Gastroesophageal sphincter (tissue), 4 donors: ENCODE results near the gene DCPS. TPM values are rescaled to one million over a fixed set of nuclear protein-coding genes. Genes with fewer than 3 reads are reported as not detected.

Experiments used
- ATAC-seq: fragments of 150-250 bp; one replicate; pipeline ENCODE4 v1.9.1; 2016; ENCODE audit warnings: mild to moderate bottlenecking, moderate library complexity
- H3K27ac ChIP-seq, 4 donors: fragments of 200-600 bp; sonication (generic) in 3 of 4; 1 replicate in 3 of 4; 2 replicates in 1 of 4; pipeline ENCODE4 v1.5.1; 2016 to 2019
- H3K27me3 ChIP-seq: fragments of 200-600 bp; sonication (generic); one replicate; pipeline ENCODE4 v1.5.1; 2019
- H3K36me3 ChIP-seq, 2 donors: fragments of 200-600 bp; sonication (generic); one replicate each; pipeline ENCODE4 v1.5.1; 2019; ENCODE audit warnings: control low read depth in 1 of 2
- H3K4me1 ChIP-seq, 3 donors: fragments of 200-600 bp; sonication (generic); 1 replicate in 2 of 3; 2 replicates in 1 of 3; pipeline ENCODE4 v1.5.1; 2016 to 2019; ENCODE audit warnings: control low read depth in 2 of 3
- H3K4me3 ChIP-seq, 2 donors: fragments of 200-600 bp; sonication (generic); one replicate each; pipeline ENCODE4 v1.5.1; 2019; ENCODE audit warnings: mild to moderate bottlenecking in 1 of 2, moderate library complexity in 1 of 2
- H3K9me3 ChIP-seq, 3 donors: fragments of 200-600 bp; sonication (generic); one replicate each; pipeline ENCODE4 v1.5.1; 2017 to 2019; ENCODE audit warnings: control low read depth in 2 of 3
- EP300 ChIP-seq: sonication (generic); formaldehyde crosslinking; IDR thresholded peaks from one replicate; pipeline ENCODE4 v1.6.1; 2017; ENCODE audit warnings: antibody characterized with exemption, mild to moderate bottlenecking
- POLR2A ChIP-seq, 2 donors: fragments of 450-650 bp; IDR thresholded peaks; one replicate each; pipeline ENCODE4 v1.6.1; 2017; ENCODE audit warnings: antibody characterized with exemption in 2 of 2, mild to moderate bottlenecking in 2 of 2, moderate library complexity in 1 of 2
- POLR2AphosphoS5 ChIP-seq: sonication (generic); formaldehyde crosslinking; IDR thresholded peaks from one replicate; pipeline ENCODE4 v1.6.1; 2017; ENCODE audit warnings: antibody characterized with exemption
- WGBS, 2 donors: methylation state at CpG; one replicate each; pipeline ENCODE4 v1.1.5; 2018; ENCODE audit warnings: low coverage in 1 of 2; 5-methylcytosine and 5-hydroxymethylcytosine counted together
- total RNA-seq, 4 donors: library from RNA; depleted of rRNA; stranded (reverse); fragments of >200 nt; gene quantifications; one replicate each; pipeline ENCODE4 v1.1.0, GENCODE V29; 2016
- TF ChIP-seq, protein P1 (sequence below), 4 experiments: fragments of 200-600 bp in 2 of 4; fragments of 450-650 bp in 2 of 4; sonication (generic) in 1 of 4; IDR thresholded peaks; one replicate each; pipeline ENCODE4 v1.5.1; 2017 to 2019; ENCODE audit warnings: antibody characterized with exemption in 4 of 4, mild to moderate bottlenecking in 2 of 4, moderate library complexity in 2 of 4

Gene DCPS
- total RNA-seq, 4 donors from 2014 or later: 11.8 to 20.6 (median 15.9) TPM

DNA sequence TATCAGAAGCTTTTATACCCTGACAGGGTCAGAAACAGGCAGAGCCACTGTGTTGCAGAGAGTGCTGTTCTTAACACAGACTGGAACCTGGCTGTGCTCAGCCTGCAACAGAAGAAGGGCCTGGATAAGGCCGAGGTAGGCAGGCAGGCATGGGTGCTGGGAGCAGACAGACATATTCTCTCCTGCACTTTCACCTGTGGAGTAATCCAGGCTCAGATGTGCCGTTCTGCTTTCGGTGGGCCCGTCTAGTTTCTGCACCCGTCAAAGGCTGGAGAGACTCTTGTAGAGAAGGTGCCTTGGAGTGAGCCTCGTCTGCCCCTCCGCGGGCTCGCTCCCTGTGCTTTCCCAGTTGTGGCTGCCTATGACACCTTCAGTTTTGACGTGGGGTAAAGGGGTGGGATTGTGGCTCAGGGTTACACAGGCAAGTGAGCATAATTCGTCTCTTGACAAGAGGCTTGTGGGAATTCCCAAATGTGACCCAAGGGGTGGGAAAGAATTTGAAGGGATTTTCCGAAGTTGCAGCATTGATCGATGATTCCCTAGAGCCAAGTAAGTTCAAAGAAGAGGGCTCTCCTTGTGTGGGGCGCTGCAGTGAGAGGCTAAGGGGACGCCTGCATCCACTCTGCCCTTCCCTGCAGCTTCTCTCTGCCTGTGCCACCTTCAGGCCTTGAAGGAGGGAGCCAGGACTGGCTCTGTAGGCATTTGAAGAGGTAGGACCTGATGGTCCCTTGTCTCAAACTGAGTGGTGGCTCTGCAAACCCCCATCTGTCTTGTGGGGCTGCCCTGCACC lies 35.4 kb downstream of the DCPS start:
- H3K4me3 ChIP-seq: no peak overlapping the region
- 71% methylated on average over 5 of the region's 15 CpGs; no CpG with 5 or more reads in 1 of the 2 donors for WGBS, 2 donors
- H3K9me3 ChIP-seq: no peaks in the 10 kb centered on the region
- no peak for ATAC-seq
- no peaks in the 10 kb centered on the region for H3K27me3 ChIP-seq
- H3K4me1 ChIP-seq: peaks cover 0 to 37% (median 6%) of the 10 kb centered on the region in 3 donors
- TF ChIP-seq POLR2A (IDR thresholded peaks at IDR 0.05) (no peak), EP300 (no peak), POLR2AphosphoS5 (no peak)
- TF ChIP-seq, protein P1, sequence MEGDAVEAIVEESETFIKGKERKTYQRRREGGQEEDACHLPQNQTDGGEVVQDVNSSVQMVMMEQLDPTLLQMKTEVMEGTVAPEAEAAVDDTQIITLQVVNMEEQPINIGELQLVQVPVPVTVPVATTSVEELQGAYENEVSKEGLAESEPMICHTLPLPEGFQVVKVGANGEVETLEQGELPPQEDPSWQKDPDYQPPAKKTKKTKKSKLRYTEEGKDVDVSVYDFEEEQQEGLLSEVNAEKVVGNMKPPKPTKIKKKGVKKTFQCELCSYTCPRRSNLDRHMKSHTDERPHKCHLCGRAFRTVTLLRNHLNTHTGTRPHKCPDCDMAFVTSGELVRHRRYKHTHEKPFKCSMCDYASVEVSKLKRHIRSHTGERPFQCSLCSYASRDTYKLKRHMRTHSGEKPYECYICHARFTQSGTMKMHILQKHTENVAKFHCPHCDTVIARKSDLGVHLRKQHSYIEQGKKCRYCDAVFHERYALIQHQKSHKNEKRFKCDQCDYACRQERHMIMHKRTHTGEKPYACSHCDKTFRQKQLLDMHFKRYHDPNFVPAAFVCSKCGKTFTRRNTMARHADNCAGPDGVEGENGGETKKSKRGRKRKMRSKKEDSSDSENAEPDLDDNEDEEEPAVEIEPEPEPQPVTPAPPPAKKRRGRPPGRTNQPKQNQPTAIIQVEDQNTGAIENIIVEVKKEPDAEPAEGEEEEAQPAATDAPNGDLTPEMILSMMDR (IDR thresholded peaks at IDR 0.05): no peak
- peak overlapping the region in 3 of 4 donors; percentile 41 to 56 (median 43) for H3K27ac ChIP-seq
- H3K36me3 ChIP-seq: peaks cover 0 to 40% of the 10 kb centered on the region in 2 donors

DNA sequence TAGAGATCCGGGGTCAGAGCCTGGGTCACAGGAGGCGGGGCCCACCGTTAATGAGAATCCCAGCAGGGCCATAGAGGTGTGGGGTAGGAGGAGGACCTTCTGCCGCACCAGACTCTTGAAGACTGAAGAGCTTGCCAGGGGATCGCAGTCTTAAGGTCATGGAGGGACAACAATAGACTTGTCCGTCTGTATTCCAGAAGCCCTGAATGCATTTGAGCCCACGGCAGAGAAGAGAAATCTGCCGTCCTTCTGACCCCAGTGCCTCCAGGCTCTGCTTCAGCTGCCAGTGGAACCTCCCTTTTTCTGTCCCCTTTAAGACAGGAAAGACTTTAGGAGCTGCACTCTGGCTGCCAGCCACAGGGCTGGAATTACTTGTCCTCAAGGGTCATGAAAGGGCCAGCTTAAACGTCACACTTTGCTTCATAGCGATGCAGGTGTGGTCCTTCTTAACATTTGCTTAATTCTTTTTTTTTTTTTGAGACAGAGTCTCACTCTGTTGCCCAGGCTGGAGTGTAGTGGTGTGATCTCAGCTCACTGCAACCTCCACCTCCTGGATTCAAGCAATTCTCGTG lies 36.1 kb downstream of the DCPS start:
- H3K4me1 ChIP-seq: peaks cover 0 to 38% (median 6%) of the 10 kb centered on the region in 3 donors
- 29 to 45% methylated on average over 5 to 7 of the region's 11 CpGs for WGBS, 2 donors

DNA sequence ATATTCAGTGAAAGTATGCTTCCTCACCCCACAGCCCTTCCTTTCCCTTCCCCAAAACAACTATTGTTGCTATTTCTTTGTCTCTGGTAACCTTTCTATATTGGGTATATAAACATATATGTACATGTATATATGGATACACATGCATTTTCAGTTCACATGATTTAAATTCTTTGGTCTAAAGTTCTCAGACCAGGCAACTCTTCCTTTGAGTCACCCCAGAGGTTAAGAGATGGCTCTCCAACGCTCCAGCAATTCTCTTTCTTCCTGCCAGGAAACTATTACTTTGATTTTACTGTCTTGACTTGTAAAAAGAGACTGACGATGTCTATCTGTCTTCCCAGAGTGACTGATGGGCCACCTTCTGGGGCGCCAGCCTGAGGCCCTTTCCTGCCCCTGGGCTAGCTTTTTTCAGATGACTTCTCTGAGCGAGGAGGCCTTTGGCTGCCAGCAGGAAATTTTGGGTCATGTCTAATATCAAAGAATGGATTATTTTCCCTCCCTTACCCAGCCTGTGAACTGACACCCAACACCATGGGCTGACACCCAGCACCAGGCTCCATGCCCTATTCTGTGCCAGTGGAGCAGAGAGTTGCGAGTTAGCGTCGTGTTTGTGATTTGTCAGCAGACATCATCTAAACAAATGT lies 37.2 kb downstream of the DCPS start:
- Histone ChIP-seq H3K27ac (peak overlapping the region in 1 of 4 donors; percentile 43), H3K36me3 (peaks cover 0 to 46% of the 10 kb centered on the region in 2 donors)

More for the DNA sequence above, 36.1 kb downstream of the DCPS start:
- Histone ChIP-seq H3K27ac (peak overlapping the region in 3 of 4 donors; percentile 41 to 56 (median 43)), H3K4me3 (no peak overlapping the region), H3K9me3 (no peaks in the 10 kb centered on the region), H3K36me3 (peaks cover 0 to 45% of the 10 kb centered on the region in 2 donors), H3K27me3 (no peaks in the 10 kb centered on the region)
- TF ChIP-seq EP300 (no peak), POLR2AphosphoS5 (peak; percentile 34)
- ATAC-seq: peak; percentile 82

DNA sequence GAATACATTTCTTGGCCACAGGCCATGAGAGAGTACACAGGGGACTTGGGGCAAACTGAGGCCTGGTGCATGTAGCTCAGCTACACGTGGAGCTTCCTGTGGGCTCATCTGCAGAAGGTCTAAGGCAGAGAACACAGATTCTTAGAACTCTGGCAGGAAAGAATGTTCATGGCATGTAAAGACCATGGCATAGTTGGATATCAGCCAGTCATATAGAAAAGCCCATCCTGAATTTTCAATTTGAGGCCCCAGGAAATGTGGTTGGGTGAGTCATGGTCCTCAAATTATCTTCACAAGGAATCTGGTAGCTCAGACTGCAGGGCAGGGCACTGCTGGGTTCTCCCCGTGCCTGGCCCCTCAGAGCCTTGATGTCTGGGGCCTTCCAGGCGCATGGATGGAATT lies 37.9 kb downstream of the DCPS start:
- TF ChIP-seq, protein P1 (IDR thresholded peaks at IDR 0.05): no peak
- TF ChIP-seq POLR2AphosphoS5 (no peak), EP300 (no peak), POLR2A (IDR thresholded peaks at IDR 0.05) (no peak)
- Histone ChIP-seq H3K4me1 (peaks cover 0 to 47% (median 11%) of the 10 kb centered on the region in 3 donors), H3K9me3 (no peaks in the 10 kb centered on the region), H3K36me3 (peaks cover 0 to 51% of the 10 kb centered on the region in 2 donors), H3K27ac (peak overlapping the region in 1 of 4 donors; percentile 43), H3K27me3 (no peaks in the 10 kb centered on the region), H3K4me3 (no peak overlapping the region)
- WGBS, 2 donors: 66% methylated on average over 3 of the region's 3 CpGs; no CpG with 5 or more reads in 1 of the 2 donors
- no peak for ATAC-seq

More for the DNA sequence above, 37.2 kb downstream of the DCPS start:
- no peaks in the 10 kb centered on the region for H3K27me3 ChIP-seq
- ATAC-seq: no peak
- H3K4me3 ChIP-seq: no peak overlapping the region
- TF ChIP-seq, protein P1 (IDR thresholded peaks at IDR 0.05): no peak
- TF ChIP-seq POLR2AphosphoS5 (no peak), POLR2A (IDR thresholded peaks at IDR 0.05) (no peak)
- H3K9me3 ChIP-seq: no peaks in the 10 kb centered on the region
- 78 to 87% methylated on average over 4 to 5 of the region's 7 CpGs for WGBS, 2 donors
- H3K4me1 ChIP-seq: peaks cover 0 to 42% (median 9%) of the 10 kb centered on the region in 3 donors

DNA sequence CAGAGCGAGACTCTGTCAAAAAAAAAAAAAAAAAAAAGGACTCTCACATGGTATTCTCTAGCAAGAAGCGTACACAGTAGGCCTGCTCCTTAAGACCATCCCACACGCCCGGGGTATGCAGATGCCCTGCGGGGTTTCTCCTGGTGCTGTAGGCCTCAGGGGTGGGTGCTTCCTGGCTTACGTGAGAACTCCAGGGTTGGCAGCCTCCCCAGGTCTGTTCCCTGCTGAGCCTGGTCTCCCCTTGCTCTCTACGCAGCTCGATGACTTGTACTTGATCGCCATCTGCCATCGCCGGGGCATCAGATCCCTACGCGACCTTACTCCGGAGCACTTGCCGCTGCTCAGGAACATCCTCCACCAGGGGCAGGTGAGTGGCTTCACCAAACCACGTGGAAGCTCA lies 39.2 kb downstream of the DCPS start:
- 96 to 100% methylated on average over 4 to 8 of the region's 16 CpGs for WGBS, 2 donors
- TF ChIP-seq POLR2A (IDR thresholded peaks at IDR 0.05) (no peak), EP300 (no peak), POLR2AphosphoS5 (no peak)
- TF ChIP-seq, protein P1 (IDR thresholded peaks at IDR 0.05): no peak
- peaks cover 0 to 51% of the 10 kb centered on the region in 2 donors for H3K36me3 ChIP-seq

More for the DNA sequence above, 39.2 kb downstream of the DCPS start:
- no peaks in the 10 kb centered on the region for H3K27me3 ChIP-seq
- peaks cover 0 to 57% (median 14%) of the 10 kb centered on the region in 3 donors for H3K4me1 ChIP-seq
- H3K27ac ChIP-seq: no peak overlapping the region
- no peak for ATAC-seq
- no peaks in the 10 kb centered on the region for H3K9me3 ChIP-seq
- no peak overlapping the region for H3K4me3 ChIP-seq
